ENCODE results near the gene PTPRG.

The PTPRG gene

DNA sequence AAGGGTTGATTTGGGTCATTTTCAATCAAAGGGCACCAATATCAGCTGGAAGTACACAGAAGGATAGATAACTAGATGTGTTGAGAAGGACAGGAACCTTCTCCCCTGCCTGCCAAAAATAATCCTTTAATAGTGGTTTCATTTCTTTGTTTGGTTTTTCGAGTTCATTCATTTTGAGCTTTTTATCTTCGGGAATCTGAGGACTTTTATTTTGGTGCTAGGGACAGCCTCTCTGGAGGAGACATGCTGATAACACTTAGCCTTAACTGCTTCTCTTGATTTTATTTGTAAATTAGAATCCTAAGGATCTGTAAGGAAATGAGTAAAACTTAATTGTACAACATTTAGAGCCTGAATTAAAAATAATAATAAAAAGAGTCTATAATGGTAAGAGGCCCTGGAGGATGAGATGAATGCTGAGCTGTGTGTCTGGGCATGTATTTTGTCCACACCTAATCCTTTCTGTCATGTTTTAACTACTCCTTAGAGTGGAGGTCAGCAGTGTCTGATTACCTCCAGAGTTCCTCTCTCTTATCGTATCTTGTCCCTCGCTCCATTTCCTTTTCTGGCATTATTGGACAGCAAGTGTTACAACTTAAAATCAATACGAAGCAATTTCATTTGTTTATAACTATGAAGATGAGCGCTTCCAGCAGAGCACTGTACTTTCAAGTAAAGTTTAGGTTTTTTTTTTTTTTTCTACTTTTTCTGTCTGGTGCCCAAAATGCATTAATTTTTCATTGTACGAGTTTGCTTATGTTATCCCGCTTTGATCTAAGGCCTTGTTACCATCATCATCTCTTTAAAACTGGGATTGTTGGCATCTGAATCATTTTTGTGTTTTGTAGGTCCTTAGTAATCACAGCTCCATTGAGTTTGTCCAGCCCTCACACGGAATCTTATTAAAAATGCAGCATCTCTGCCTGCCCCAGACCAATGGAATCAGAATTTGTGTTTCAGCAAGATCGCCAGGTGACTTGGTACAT lies 22.8 kb downstream of the PTPRG start:
- TF ChIP-seq Cebpa-rat (IDR thresholded peaks at IDR 0.05) = no peak
- H4K20me1 ChIP-seq = peaks cover 0 to 53% (median 19%) of the 10 kb centered on the region in 11 experiments; a peak in 14 of 22 replicates
- peaks cover 0 to 10% (median 0%) of the 10 kb centered on the region in 10 experiments; a peak in 2 of 20 replicates for H3K4me1 ChIP-seq
- H3K9ac ChIP-seq = 0 out of 22 replicates have a peak overlapping the region, but pooled peaks of 1 of the 11 experiments have one; percentile 14
- H3K36me3 ChIP-seq = peaks cover 0 to 42% (median 10%) of the 10 kb centered on the region in 11 experiments; a peak in 14 of 22 replicates
- H3K4me2 ChIP-seq = 0 out of 22 replicates have a peak overlapping the region, but pooled peaks of 1 of the 11 experiments have one; percentile 0
- H3K9me3 ChIP-seq (replicated peaks in 1 of 11) = peaks cover 0 to 5% (median 0%) of the 10 kb centered on the region in 11 experiments; a peak in 3 of 22 replicates
- H3K27me3 ChIP-seq = no peaks in the 10 kb centered on the region
- no peak overlapping the region for H3K4me3 ChIP-seq
- H3K27ac ChIP-seq = no peak overlapping the region

- Histone ChIP-seq H3K4me2 (no peak overlapping the region), H3K27ac (no peak overlapping the region), H3K36me3 (peaks cover 4 to 48% (median 10%) of the 10 kb centered on the region in 11 experiments; a peak in 14 of 22 replicates), H3K4me3 (no peak overlapping the region), H3K4me1 (peaks cover 0 to 4% (median 0%) of the 10 kb centered on the region in 10 experiments; a peak in 1 of 20 replicates), H3K9ac (no peak overlapping the region), H4K20me1 (peaks cover 0 to 49% (median 17%) of the 10 kb centered on the region in 11 experiments; a peak in 13 of 22 replicates), H3K27me3 (no peaks in the 10 kb centered on the region), H3K9me3 (replicated peaks in 1 of 11) (peaks cover 0 to 6% (median 0%) of the 10 kb centered on the region in 11 experiments; a peak in 3 of 22 replicates)
- no peak for TF ChIP-seq Cebpa-rat (IDR thresholded peaks at IDR 0.05)
Measured at GRCh38 chr3:61589856-61590255, 28.5 kb downstream of the PTPRG start.

- H4K20me1 ChIP-seq = peaks cover 0 to 50% (median 16%) of the 10 kb centered on the region in 11 experiments; a peak in 13 of 22 replicates
- H3K36me3 ChIP-seq = peaks cover 4 to 36% (median 10%) of the 10 kb centered on the region in 11 experiments; a peak in 14 of 22 replicates
- no peak overlapping the region for H3K4me2 ChIP-seq
- no peaks in the 10 kb centered on the region for H3K27me3 ChIP-seq
- H3K9ac ChIP-seq = no peak overlapping the region
- peaks cover 0 to 4% (median 0%) of the 10 kb centered on the region in 10 experiments; a peak in 1 of 20 replicates for H3K4me1 ChIP-seq
- TF ChIP-seq Cebpa-rat (IDR thresholded peaks at IDR 0.05) = no peak
- H3K9me3 ChIP-seq (replicated peaks in 1 of 11) = peaks cover 0 to 6% (median 0%) of the 10 kb centered on the region in 11 experiments; a peak in 3 of 22 replicates
- no peak overlapping the region for H3K4me3 ChIP-seq
- no peak overlapping the region for H3K27ac ChIP-seq
Measured at GRCh38 chr3:61591300-61591699, 29.9 kb downstream of the PTPRG start.

GRCh38 chr3:61593446-61594029 lies 32.2 kb downstream of the PTPRG start:
- TF ChIP-seq Cebpa-rat (IDR thresholded peaks at IDR 0.05) = no peak
- Histone ChIP-seq H4K20me1 (peaks cover 0 to 51% (median 16%) of the 10 kb centered on the region in 11 experiments; a peak in 12 of 22 replicates), H3K4me1 (peaks cover 0 to 4% (median 0%) of the 10 kb centered on the region in 10 experiments; a peak in 1 of 20 replicates), H3K9ac (no peak overlapping the region), H3K4me3 (no peak overlapping the region), H3K4me2 (no peak overlapping the region), H3K36me3 (peaks cover under 1 to 24% (median 9%) of the 10 kb centered on the region in 11 experiments; a peak in 14 of 22 replicates), H3K27me3 (no peaks in the 10 kb centered on the region), H3K27ac (no peak overlapping the region), H3K9me3 (replicated peaks in 1 of 11) (peaks cover 0 to 6% (median 0%) of the 10 kb centered on the region in 11 experiments; a peak in 4 of 22 replicates)

GRCh38 chr3:61594144-61594963 lies 33.0 kb downstream of the PTPRG start:
- H3K27ac ChIP-seq = no peak overlapping the region
- H3K4me3 ChIP-seq = no peak overlapping the region
- peaks cover 0 to 4% (median 0%) of the 10 kb centered on the region in 10 experiments; a peak in 1 of 20 replicates for H3K4me1 ChIP-seq
- no peak for TF ChIP-seq Cebpa-rat (IDR thresholded peaks at IDR 0.05)
- H3K36me3 ChIP-seq = peaks cover 0 to 22% (median 5%) of the 10 kb centered on the region in 11 experiments; a peak in 9 of 22 replicates
- peaks cover 0 to 6% (median 0%) of the 10 kb centered on the region in 11 experiments; a peak in 4 of 22 replicates for H3K9me3 ChIP-seq (replicated peaks in 1 of 11)
- no peaks in the 10 kb centered on the region for H3K27me3 ChIP-seq
- H4K20me1 ChIP-seq = peaks cover 0 to 58% (median 17%) of the 10 kb centered on the region in 11 experiments; a peak in 12 of 22 replicates
- no peak overlapping the region for H3K9ac ChIP-seq
- no peak overlapping the region for H3K4me2 ChIP-seq

DNA sequence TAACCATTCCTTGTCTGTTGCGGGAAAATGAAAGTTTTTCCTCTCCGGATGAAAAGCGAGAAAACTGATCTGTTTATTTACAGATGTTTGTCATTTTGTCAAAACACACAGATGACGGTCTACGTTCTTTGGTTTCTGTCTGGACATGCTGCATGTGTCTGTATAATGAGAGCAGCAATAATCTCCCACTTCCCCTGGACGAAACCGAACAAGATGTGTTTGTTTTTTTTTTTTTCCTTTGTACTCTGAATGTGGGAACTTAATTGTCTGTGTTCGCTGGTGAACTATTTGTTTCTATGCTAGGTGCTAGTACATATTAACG lies 33.6 kb downstream of the PTPRG start:
- TF ChIP-seq Cebpa-rat (IDR thresholded peaks at IDR 0.05) = no peak
- H4K20me1 ChIP-seq = peaks cover 0 to 64% (median 17%) of the 10 kb centered on the region in 11 experiments; a peak in 12 of 22 replicates
- no peak overlapping the region for H3K4me3 ChIP-seq
- peaks cover 0 to 1% (median 0%) of the 10 kb centered on the region in 11 experiments; a peak in 1 of 22 replicates for H3K9me3 ChIP-seq (replicated peaks in 1 of 11)
- H3K9ac ChIP-seq = no peak overlapping the region
- H3K27me3 ChIP-seq = no peaks in the 10 kb centered on the region
- no peak overlapping the region for H3K27ac ChIP-seq
- no peaks in the 10 kb centered on the region for H3K4me1 ChIP-seq
- peaks cover 0 to 20% (median 0%) of the 10 kb centered on the region in 11 experiments; a peak in 7 of 22 replicates for H3K36me3 ChIP-seq
- no peak overlapping the region for H3K4me2 ChIP-seq

GRCh38 chr3:61595288-61595687 lies 33.9 kb downstream of the PTPRG start:
- no peak for TF ChIP-seq Cebpa-rat (IDR thresholded peaks at IDR 0.05)
- Histone ChIP-seq H3K27ac (no peak overlapping the region), H4K20me1 (peaks cover 0 to 64% (median 17%) of the 10 kb centered on the region in 11 experiments; a peak in 13 of 22 replicates), H3K4me1 (no peaks in the 10 kb centered on the region), H3K9ac (no peak overlapping the region), H3K27me3 (no peaks in the 10 kb centered on the region), H3K36me3 (peaks cover 0 to 20% (median 0%) of the 10 kb centered on the region in 11 experiments; a peak in 3 of 22 replicates), H3K4me3 (no peak overlapping the region), H3K9me3 (replicated peaks in 1 of 11) (no peaks in the 10 kb centered on the region; a peak in 1 of 22 replicates), H3K4me2 (no peak overlapping the region)

- H3K9me3 ChIP-seq (replicated peaks in 1 of 11) = no peaks in the 10 kb centered on the region; a peak in 1 of 22 replicates
- no peak overlapping the region for H3K9ac ChIP-seq
- H3K4me1 ChIP-seq = no peaks in the 10 kb centered on the region
- TF ChIP-seq Cebpa-rat (IDR thresholded peaks at IDR 0.05) = no peak
- no peak overlapping the region for H3K27ac ChIP-seq
- H3K36me3 ChIP-seq = peaks cover 0 to 20% (median 0%) of the 10 kb centered on the region in 11 experiments; a peak in 3 of 22 replicates
- H4K20me1 ChIP-seq = peaks cover 0 to 66% (median 17%) of the 10 kb centered on the region in 11 experiments; a peak in 13 of 22 replicates
- H3K4me2 ChIP-seq = no peak overlapping the region
- no peaks in the 10 kb centered on the region for H3K27me3 ChIP-seq
- no peak overlapping the region for H3K4me3 ChIP-seq
Measured at GRCh38 chr3:61595826-61596225, 34.5 kb downstream of the PTPRG start.

Measured in BLaER1 treated with 17β-estradiol and CSF1 and Interleukin-3, amounts not matched to agents 10 nM and 100 nM (cell line).